HEK293 (cell line): ENCODE results near the gene TTC4.

ENCODE experiments used
- CTCF ChIP-seq: fragments of 450-650 bp; formaldehyde crosslinking; IDR thresholded peaks from 2 replicates; pipeline ENCODE4 v1.5.1; 2016; ENCODE audit warnings: missing biosample characterization, missing genetic modification characterization
- GLIS2 ChIP-seq: fragments of 450-650 bp; formaldehyde crosslinking; IDR thresholded peaks from 2 replicates; pipeline ENCODE4 v1.5.1; 2016; ENCODE audit warnings: missing biosample characterization, missing genetic modification characterization
- KLF10 ChIP-seq: fragments of 450-650 bp; IDR thresholded peaks from 2 replicates; pipeline ENCODE4 v1.5.1; 2018; ENCODE audit warnings: missing biosample characterization, mild to moderate bottlenecking, missing genetic modification characterization
- TCF7L2 ChIP-seq: IDR thresholded peaks from 2 replicates; pipeline ENCODE4 v1.6.1; 2011; ENCODE audit warnings: low read depth, mild to moderate bottlenecking, inconsistent platforms, low read length, moderate library complexity, borderline replicate concordance
- ZBTB11 ChIP-seq: fragments of 450-650 bp; formaldehyde crosslinking; conservative IDR thresholded peaks from 2 replicates; pipeline ENCODE4 v1.5.1; 2016; ENCODE audit warnings: low read depth, missing biosample characterization, missing genetic modification characterization
- ZBTB7A ChIP-seq: fragments of 450-650 bp; formaldehyde crosslinking; IDR thresholded peaks from 2 replicates; pipeline ENCODE4 v1.5.1; 2016; ENCODE audit warnings: low read depth, missing biosample characterization, missing genetic modification characterization
- ZNF112 ChIP-seq: fragments of 450-650 bp; formaldehyde crosslinking; IDR thresholded peaks from 2 replicates; pipeline ENCODE4 v1.5.0; 2017; ENCODE audit warnings: missing biosample characterization, missing genetic modification characterization
- ZNF266 ChIP-seq: fragments of 450-650 bp; formaldehyde crosslinking; IDR thresholded peaks from 2 replicates; pipeline ENCODE4 v1.5.1; 2016; ENCODE audit warnings: missing biosample characterization, missing genetic modification characterization, low read depth
- ZNF549 ChIP-seq: fragments of 450-650 bp; IDR thresholded peaks from 2 replicates; pipeline ENCODE4 v1.5.1; 2018; ENCODE audit warnings: missing biosample characterization, missing genetic modification characterization, mild to moderate bottlenecking, inconsistent platforms, moderate library complexity
- ZNF639 ChIP-seq: fragments of 450-650 bp; formaldehyde crosslinking; IDR thresholded peaks from 2 replicates; pipeline ENCODE4 v1.5.1; 2016; ENCODE audit warnings: missing biosample characterization, missing genetic modification characterization

GRCh38 chr1:54758678-54759348, 43.2 kb downstream of the TTC4 start:
- TF ChIP-seq CTCF = no peak
- TF ChIP-seq TCF7L2 = no peak
- no peak for TF ChIP-seq KLF10
- TF ChIP-seq ZNF639 (tag by site-specific recombination) = no peak
- TF ChIP-seq GLIS2 (tag by site-specific recombination) = no peak
- no peak for TF ChIP-seq ZBTB7A
- TF ChIP-seq ZBTB11 (tag by site-specific recombination) = no peak
- no peak for TF ChIP-seq ZNF549 (tag by site-specific recombination)
- TF ChIP-seq ZNF266 (tag by site-specific recombination) = no peak
- no peak for TF ChIP-seq ZNF112
